ENCODE data around the gene MVB12B.

DNA sequence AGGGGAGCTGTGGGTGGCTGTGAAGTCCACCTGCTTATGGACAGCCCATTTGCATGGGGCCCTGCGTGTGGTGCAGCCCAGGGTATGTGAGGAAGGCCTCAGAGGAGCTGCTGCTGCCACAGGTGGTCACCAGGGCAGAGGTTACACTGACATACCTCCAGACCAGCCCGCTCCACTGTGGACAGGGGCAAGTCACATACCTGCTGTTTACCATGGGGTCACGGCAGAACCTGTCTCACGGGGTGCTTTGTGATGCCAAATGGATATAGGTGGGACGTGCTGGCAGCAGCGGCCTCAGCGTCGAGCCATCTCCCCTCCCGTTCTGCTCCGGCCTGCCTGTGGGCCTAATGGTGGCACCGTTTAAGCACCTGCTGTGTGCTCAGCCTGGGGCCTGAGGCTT, 159.6 kb downstream of the MVB12B start:
- TF ChIP-seq ZBTB26 (CRISPR knock-in tag; IDR thresholded peaks at IDR 0.05; ENCODE audit: borderline replicate concordance) = no peak
- TF ChIP-seq CCAR2 (optimal IDR thresholded peaks at IDR 0.05; ENCODE audit: low read depth, low read length) = no peak
- TF ChIP-seq, protein P1, sequence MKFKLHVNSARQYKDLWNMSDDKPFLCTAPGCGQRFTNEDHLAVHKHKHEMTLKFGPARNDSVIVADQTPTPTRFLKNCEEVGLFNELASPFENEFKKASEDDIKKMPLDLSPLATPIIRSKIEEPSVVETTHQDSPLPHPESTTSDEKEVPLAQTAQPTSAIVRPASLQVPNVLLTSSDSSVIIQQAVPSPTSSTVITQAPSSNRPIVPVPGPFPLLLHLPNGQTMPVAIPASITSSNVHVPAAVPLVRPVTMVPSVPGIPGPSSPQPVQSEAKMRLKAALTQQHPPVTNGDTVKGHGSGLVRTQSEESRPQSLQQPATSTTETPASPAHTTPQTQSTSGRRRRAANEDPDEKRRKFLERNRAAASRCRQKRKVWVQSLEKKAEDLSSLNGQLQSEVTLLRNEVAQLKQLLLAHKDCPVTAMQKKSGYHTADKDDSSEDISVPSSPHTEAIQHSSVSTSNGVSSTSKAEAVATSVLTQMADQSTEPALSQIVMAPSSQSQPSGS (CRISPR knock-in tag; IDR thresholded peaks at IDR 0.05) = no peak
- TF ChIP-seq RFX1 (IDR thresholded peaks at IDR 0.05) = no peak
- TF ChIP-seq SMC3 (IDR thresholded peaks at IDR 0.05; ENCODE audit: low read length) = no peak
- TF ChIP-seq POLR2A (IDR thresholded peaks at IDR 0.05; ENCODE audit: insufficient read depth in 1 of 2, low read depth in 2 of 2, low read length in 2 of 2) = no peak
- no peak for TF ChIP-seq JUN (CRISPR knock-in tag; IDR thresholded peaks at IDR 0.05)
